HK-2 (cell line): ENCODE measurements around the gene PIWIL4.
"Not testable (repeated sequence)": the region's sequence is repeated elsewhere in the genome, so short reads cannot be mapped to it uniquely, and the experiment has no call there.

ENCODE experiments used
- DNase-seq: peaks from one replicate; pipeline ENCODE4 v3.0.0-alpha.2; 2018; ENCODE audit not compliant: unreplicated experiment

The PIWIL4 gene

GRCh38 chr11:94546886-94547285, 20.3 kb upstream of the PIWIL4 start:
- DNase-seq = no peak

DNA sequence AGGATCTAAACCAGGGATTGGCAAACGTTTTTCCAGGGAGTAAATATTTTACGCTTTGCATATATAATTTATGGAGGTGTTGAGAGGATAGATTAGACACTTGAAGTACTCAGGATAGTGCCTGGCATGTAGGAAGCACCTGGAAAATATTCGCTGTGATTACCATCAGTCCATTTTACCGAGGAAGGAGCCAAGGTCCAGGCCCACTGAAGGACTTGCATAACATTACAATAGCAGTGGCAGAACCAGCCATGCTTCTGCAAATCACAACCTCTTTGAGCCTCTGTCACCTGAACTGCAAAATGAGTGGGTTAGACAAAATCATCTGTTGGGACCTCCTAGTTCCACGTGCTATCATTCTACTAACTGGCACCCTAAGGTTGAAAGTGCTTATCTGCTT, 18.0 kb upstream of the PIWIL4 start:
- DNase-seq = no peak

GRCh38 chr11:94550513-94550912, 16.7 kb upstream of the PIWIL4 start:
- DNase-seq = no peak

- no peak for DNase-seq
Measured at GRCh38 chr11:94553938-94554337, 13.2 kb upstream of the PIWIL4 start.

DNA sequence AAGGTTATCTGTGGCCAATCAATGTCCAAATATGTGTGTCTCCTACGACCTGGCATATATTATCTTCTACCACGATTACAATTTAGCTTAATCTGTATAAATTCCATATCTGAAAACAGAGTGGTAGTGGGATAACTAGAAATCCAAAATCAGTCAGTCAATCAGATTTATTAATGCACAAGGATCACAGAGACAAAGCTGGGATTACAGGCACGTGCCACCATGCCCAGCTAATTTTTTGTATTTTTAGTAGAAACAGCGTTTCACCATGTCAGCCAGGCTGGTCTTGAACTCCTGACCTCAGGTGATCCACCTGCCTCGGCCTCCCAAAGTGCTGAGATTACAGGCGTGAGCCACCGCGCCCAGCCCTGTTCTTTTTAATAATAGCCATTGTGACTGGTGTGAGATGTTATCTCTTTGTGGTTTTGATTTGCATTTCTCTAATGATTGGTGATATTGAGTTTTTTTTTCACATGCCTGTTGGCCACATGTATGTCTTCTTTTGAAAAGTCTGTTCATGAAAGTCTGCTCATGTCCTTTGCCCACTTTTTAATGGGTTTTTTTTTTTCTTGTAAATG, 11.3 kb upstream of the PIWIL4 start:
- not testable (repeated sequence) for DNase-seq

GRCh38 chr11:94557421-94557820, 9.7 kb upstream of the PIWIL4 start:
- no peak for DNase-seq

- no peak for DNase-seq
Measured at GRCh38 chr11:94557992-94558391, 9.2 kb upstream of the PIWIL4 start.

GRCh38 chr11:94558468-94558867, 8.7 kb upstream of the PIWIL4 start:
- no peak for DNase-seq

GRCh38 chr11:94558932-94559331, 8.2 kb upstream of the PIWIL4 start:
- no peak for DNase-seq

- no peak for DNase-seq
Measured at GRCh38 chr11:94559361-94559760, 7.8 kb upstream of the PIWIL4 start.

DNA sequence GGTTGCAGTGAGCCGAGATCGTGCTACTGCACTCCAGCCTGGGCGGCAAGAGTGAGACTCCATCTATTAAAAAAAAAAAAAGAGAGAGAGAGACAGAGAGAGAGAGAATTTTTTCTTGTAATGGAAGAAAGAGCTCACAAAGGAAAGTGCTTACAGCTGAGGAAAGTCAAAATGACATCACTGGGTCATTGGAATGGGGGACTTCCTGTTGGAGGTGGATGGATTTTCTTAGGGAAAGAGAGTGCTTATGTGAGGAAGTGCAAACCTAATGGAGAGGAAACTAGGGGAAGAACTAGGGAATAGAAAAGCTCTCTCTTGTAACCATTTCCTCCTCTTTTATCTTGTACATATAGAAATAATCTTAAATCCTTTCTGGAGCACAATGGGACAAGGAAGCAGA, 6.3 kb upstream of the PIWIL4 start:
- no peak for DNase-seq

DNA sequence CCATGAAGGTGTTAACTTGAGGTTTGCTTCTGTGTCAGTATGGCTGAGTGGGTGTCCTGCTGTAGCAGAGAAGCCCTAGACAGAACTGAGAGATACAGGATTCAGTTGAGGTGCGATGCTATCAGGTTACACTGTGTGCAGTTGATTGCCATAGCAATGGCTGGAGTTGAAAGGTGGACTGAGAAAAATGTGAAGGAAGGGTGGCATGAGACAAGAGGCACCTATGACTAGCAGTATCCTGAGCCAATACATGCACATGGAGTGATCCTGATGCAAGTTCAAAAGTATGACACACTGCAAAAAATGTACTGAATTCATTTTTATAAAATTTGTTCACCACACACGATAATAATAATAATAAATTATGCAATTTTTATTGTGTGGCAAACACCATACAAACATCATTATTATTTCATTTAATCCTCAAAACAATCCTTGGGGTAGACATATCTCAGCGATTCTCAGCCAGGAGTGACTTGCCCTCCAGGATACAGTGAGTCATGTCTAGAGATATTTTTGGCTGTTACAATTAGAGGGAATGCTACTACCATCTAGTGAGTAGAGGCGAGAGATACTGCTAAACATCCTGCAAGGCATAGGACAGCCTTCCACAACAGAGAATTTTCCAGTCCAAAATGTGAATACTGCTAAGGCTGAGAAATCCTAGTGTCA, 3.9 kb upstream of the PIWIL4 start:
- no peak for DNase-seq

GRCh38 chr11:94563848-94564467, 3.2 kb upstream of the PIWIL4 start:
- no peak for DNase-seq

- no peak for DNase-seq
Measured at GRCh38 chr11:94568200-94568599, 1.0 kb downstream of the PIWIL4 start.

GRCh38 chr11:94568717-94569116, 1.5 kb downstream of the PIWIL4 start:
- DNase-seq = no peak

DNA sequence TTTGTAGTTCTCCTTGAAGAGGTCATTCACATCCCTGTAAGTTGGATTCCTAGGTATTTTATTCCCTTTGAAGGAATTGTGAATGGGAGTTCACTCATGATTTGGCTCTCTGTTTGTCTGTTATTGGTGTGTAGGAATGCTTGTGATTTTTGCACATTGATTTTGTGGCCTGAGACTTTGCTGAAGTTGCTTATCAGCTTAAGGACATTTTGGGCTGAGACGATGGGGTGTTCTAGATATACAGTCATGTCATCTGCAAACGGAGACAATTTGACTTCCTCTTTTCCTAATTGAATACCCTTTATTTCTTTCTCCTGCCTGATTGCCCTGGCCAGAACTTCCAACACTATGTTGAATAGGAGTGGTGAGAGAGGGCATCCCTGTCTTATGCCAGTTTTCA, 5.8 kb downstream of the PIWIL4 start:
- DNase-seq = not testable (repeated sequence)

DNA sequence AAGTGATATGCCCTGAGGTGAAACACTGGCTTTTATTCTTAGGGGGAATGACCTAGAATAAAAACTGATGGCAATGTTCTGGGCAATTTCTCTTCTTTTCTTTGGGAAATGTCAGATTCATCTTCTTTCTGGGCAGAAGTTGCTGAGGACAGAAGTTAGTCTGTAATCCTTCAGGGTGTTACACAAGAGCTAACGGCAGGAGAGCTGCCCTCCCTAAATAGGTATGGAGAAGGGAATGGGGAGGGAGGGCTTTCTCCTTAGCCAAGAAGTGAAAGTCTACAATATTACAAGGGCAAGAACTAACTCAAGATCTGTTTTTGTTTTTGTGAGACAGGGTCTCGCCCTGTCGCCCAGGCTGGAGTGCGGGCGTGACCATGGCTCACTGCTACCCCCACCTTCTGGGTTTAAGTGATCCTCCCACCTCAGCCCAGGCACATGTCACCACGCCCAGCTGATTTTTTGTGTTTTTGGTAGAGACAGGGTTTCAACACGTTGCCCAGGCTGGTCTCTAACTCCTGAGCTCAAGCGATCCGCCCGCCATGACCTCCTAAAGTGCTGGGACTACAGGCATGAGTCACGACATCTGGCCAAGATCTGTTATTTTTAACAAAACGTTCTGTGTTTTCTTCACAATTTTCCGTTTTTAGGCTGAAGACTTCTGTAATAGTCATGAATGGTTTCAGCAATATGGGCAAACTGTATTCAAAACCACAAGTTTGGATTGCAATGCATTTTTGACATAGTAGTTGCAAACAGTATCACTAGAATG, 7.2 kb downstream of the PIWIL4 start:
- DNase-seq = no peak

DNA sequence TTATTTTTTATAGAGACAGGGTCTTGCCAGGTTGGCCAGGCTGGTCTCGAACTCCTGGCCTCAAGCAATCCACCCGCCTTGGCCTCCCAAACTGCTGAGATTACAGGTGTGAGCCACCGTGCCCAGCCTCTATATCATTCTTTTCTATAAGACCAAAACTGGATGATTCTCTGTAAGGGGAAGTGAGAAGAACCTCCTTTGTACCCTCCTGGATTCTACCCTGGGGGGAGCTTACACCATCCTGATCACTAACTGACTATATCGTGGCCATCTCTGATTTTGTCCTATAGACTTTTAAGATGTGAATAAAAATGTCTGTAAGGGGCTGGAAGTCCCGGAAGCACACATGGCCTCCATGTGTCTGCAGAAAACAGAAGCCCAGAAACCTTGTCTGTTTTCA, 9.1 kb downstream of the PIWIL4 start:
- DNase-seq = no peak

- no peak for DNase-seq
Measured at GRCh38 chr11:94577841-94578240, 10.7 kb downstream of the PIWIL4 start.

GRCh38 chr11:94581926-94582325, 14.8 kb downstream of the PIWIL4 start:
- DNase-seq = no peak

DNA sequence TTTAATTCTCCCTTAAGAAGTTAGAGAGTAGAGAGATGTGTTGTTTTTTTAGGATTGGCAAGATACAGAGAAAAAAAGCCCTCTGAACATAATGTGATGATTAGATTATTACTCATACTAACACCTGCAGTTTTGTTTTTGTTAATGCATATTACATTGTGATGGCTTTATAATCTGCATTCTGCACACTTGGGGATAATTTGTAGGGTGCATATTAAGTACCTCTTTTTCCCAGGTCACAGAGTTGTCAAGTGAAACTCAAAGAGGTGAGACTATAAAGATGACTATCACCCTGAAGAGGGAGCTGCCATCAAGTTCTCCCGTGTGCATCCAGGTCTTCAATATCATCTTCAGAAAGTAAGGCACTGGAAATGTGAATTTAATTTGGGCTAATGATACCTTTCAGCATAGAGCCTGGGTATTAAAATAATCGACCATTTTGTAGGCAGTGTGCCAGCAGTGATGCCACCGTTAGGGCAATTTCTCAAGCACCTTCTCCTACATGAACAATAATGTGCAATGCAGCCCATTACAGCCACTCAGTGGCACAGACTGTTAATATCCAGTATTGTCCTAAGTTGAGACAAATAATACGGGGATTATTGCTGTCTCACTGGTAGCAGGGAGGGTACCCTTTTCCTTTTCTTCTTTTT, 16.2 kb downstream of the PIWIL4 start:
- no peak for DNase-seq

- DNase-seq = no peak
Measured at GRCh38 chr11:94583866-94584500, 16.8 kb downstream of the PIWIL4 start.
